RWPE1 (cell line): ENCODE measurements around the gene RNF166.

Source experiments
- CTCF ChIA-PET: fragments of 350-600 bp; sonication (Branson Sonifier 250); formaldehyde crosslinking; extraction: SDS; loops from one replicate; lab custom pipeline; 2021; lab: Yijun Ruan, JAX
- POLR2A ChIA-PET: fragments of 400-600 bp; formaldehyde crosslinking; extraction: SDS; loops from one replicate; lab custom pipeline; 2020; ENCODE audit warnings: antibody characterized with exemption; ENCODE audit not compliant: low non-redundant PET; lab: Yijun Ruan, JAX
- DNase-seq: peaks from one replicate; pipeline ENCODE4 v3.0.0; 2012; ENCODE audit warnings: low spot score
- H3K27ac ChIP-seq: fragments of 450-650 bp; 2 replicates; pipeline ENCODE4 v1.5.1; 2017
- CTCF ChIP-seq: fragments of 450-650 bp; conservative IDR thresholded peaks from 2 replicates; pipeline ENCODE4 v1.5.1; 2017; ENCODE audit warnings: low read depth, mild to moderate bottlenecking

The RNF166 gene

GRCh38 chr16:88721815-88722755 is 15.9 kb upstream of the RNF166 start:
- CTCF ChIA-PET: interaction anchor here (0.6 to 0.7 kb wide), 2 partner anchors 45 to 802 kb away, joined by 3 to 4 read pairs; no protein-coding TSS in a partner anchor
- no peak overlapping the region for H3K27ac ChIP-seq
- DNase-seq: no peak
- POLR2A ChIA-PET: no interaction called here
- no peak for TF ChIP-seq CTCF

GRCh38 chr16:88721236-88721635 is 15.0 kb upstream of the RNF166 start:
- ChIA-PET POLR2A (no interaction called here), CTCF (interaction anchor here (1.4 kb wide), 1 partner anchor 16 kb away, joined by 3 read pairs; no protein-coding TSS in a partner anchor)
- no peak for DNase-seq
- no peak overlapping the region for H3K27ac ChIP-seq
- TF ChIP-seq CTCF: no peak

- no peak for TF ChIP-seq CTCF
- ChIA-PET POLR2A (no interaction called here), CTCF (interaction anchor here (1.4 kb wide), 1 partner anchor 17 kb away, joined by 3 read pairs; no protein-coding TSS in a partner anchor)
- DNase-seq: no peak
- peak overlapping the region; percentile 15 for H3K27ac ChIP-seq
Observed at GRCh38 chr16:88720396-88720970, 14.3 kb upstream of the RNF166 start.

GRCh38 chr16:88719933-88720296 is 13.7 kb upstream of the RNF166 start:
- ChIA-PET POLR2A (no interaction called here), CTCF (no interaction called here)
- TF ChIP-seq CTCF: no peak
- peak overlapping the region; percentile 15; the same call in 1 of the 2 replicates for H3K27ac ChIP-seq
- no peak for DNase-seq

GRCh38 chr16:88719267-88719932 is 13.2 kb upstream of the RNF166 start:
- no peak for TF ChIP-seq CTCF
- ChIA-PET CTCF (no interaction called here), POLR2A (no interaction called here)
- H3K27ac ChIP-seq: peak overlapping the region; percentile 22; the same call in 1 of the 2 replicates
- DNase-seq: no peak

GRCh38 chr16:88718178-88718577 is 12.0 kb upstream of the RNF166 start:
- ChIA-PET POLR2A (no interaction called here), CTCF (interaction anchor here (1.1 kb wide), 1 partner anchor 19 kb away, joined by 3 read pairs; no protein-coding TSS in a partner anchor)
- no peak for TF ChIP-seq CTCF
- peak overlapping the region; percentile 22 for H3K27ac ChIP-seq
- no peak for DNase-seq
